Uterus (tissue), 4 donors: Measurements from ENCODE around the gene PLCXD3. TPM values are rescaled to one million over a fixed set of nuclear protein-coding genes. Genes with fewer than 3 reads are reported as not detected.
"Not testable (repeated sequence)": the region's sequence is repeated elsewhere in the genome, so short reads cannot be mapped to it uniquely, and the experiment has no call there.

ENCODE experiments used
- DNase-seq, 2 donors: peaks; one replicate each; pipeline ENCODE4 v3.0.0-alpha.2; 2019 to 2020
- H3K27ac ChIP-seq, 2 donors: fragments of 200-600 bp; sonication (generic); 1 replicate in 1 of 2; 2 replicates in 1 of 2; pipeline ENCODE4 v1.5.1; 2016 to 2018
- H3K27me3 ChIP-seq, 2 donors: fragments of 200-600 bp; sonication (generic); one replicate each; pipeline ENCODE4 v1.5.1; 2018 to 2019; ENCODE audit warnings: control low read depth in 1 of 2
- H3K36me3 ChIP-seq, 2 donors: fragments of 200-600 bp; sonication (generic); one replicate each; pipeline ENCODE4 v1.5.1; 2019; ENCODE audit warnings: control low read depth in 1 of 2
- H3K4me1 ChIP-seq, 2 donors: fragments of 200-600 bp; sonication (generic); one replicate each; pipeline ENCODE4 v1.5.1; 2018 to 2019; ENCODE audit warnings: control low read depth in 1 of 2
- H3K4me3 ChIP-seq, 2 donors: fragments of 200-600 bp; sonication (generic); 1 replicate in 1 of 2; 2 replicates in 1 of 2; pipeline ENCODE4 v1.5.1; 2018 to 2019; ENCODE audit warnings: mild to moderate bottlenecking in 1 of 2
- H3K9me3 ChIP-seq, 2 donors: fragments of 200-600 bp; sonication (generic); one replicate each; pipeline ENCODE4 v1.5.1; 2019; ENCODE audit warnings: control low read depth in 1 of 2
- POLR2A ChIP-seq, 2 donors: fragments of 450-650 bp; IDR thresholded peaks; one replicate each; pipeline ENCODE4 v1.6.1; 2016; ENCODE audit warnings: antibody characterized with exemption in 2 of 2, mild to moderate bottlenecking in 1 of 2, moderate library complexity in 1 of 2
- intact Hi-C: fragments of 100-400 bp; cut with DNase I; formaldehyde crosslinking; loops from one replicate; pipeline ENCODE4 v1.15.1; 2023; ENCODE audit warnings: low total_unique reads
- total RNA-seq, 4 donors: library from RNA; depleted of rRNA in 3 of 4; stranded (reverse); fragments of >200 nt in 3 of 4; gene quantifications; one replicate each; pipeline versions ENCODE4 v1.1.0 to v1.2.4, GENCODE V29; 2014 to 2023
- TF ChIP-seq, protein P1 (sequence below), 4 experiments: fragments of 200-600 bp in 2 of 4; fragments of 450-650 bp in 2 of 4; sonication (generic) in 2 of 4; IDR thresholded peaks; one replicate each; pipeline ENCODE4 v1.5.1; 2016 to 2019; ENCODE audit warnings: antibody characterized with exemption in 4 of 4, mild to moderate bottlenecking in 2 of 4, moderate library complexity in 1 of 4
- donor health status: DM: yes; HTN: yes; CAD: no.

The PLCXD3 gene
- total RNA-seq, 4 donors from 2014 or later = 0.55 to 13.2 (median 7.5) TPM

DNA sequence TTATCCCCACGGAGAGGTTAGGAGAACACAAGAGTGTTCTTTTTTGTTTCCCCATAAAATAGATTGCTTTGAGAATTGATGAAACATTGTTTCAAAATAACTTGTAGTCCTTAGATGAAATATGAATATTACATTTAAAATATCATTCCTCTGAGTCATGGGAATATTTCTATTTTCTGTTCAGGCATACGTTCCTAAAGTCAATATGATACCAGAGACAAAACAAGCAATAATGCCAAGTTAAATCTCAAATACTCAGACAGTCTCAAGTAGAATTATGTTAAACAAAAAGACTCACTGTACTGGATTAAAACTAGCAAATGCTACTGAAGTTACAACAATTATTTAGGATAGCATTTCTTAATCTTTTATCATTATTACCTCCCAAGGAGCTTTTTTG is 185.3 kb downstream of the PLCXD3 start:
- Histone ChIP-seq H3K9me3 (no peaks in the 10 kb centered on the region), H3K4me3 (no peak overlapping the region), H3K4me1 (no peaks in the 10 kb centered on the region), H3K27ac (no peak overlapping the region), H3K36me3 (no peaks in the 10 kb centered on the region), H3K27me3 (no peaks in the 10 kb centered on the region)
- TF ChIP-seq POLR2A (IDR thresholded peaks at IDR 0.05) = no peak
- TF ChIP-seq, protein P1, sequence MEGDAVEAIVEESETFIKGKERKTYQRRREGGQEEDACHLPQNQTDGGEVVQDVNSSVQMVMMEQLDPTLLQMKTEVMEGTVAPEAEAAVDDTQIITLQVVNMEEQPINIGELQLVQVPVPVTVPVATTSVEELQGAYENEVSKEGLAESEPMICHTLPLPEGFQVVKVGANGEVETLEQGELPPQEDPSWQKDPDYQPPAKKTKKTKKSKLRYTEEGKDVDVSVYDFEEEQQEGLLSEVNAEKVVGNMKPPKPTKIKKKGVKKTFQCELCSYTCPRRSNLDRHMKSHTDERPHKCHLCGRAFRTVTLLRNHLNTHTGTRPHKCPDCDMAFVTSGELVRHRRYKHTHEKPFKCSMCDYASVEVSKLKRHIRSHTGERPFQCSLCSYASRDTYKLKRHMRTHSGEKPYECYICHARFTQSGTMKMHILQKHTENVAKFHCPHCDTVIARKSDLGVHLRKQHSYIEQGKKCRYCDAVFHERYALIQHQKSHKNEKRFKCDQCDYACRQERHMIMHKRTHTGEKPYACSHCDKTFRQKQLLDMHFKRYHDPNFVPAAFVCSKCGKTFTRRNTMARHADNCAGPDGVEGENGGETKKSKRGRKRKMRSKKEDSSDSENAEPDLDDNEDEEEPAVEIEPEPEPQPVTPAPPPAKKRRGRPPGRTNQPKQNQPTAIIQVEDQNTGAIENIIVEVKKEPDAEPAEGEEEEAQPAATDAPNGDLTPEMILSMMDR (IDR thresholded peaks at IDR 0.05) = no peak
- intact Hi-C loops = no loop called here
- DNase-seq = no peak

DNA sequence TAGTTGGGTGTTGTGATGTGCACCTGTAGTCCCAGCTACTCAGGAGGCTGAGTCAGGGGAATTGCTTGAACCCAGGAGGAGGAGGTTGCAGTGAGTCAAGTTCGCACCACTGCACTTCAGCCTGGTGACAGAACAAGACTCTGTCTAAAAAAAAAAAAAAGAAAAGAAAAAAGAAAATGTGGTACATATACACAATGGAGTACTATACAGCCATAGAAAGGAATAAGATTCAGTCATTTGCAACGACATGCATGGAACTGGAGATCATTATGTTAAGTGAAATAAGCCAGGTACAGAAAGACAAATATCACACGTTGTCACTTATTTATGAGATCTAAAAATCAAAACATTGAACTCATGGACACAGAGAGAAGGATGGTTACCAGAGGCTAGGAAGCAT is 187.6 kb downstream of the PLCXD3 start:
- H3K4me1 ChIP-seq, DNase-seq, H3K36me3 ChIP-seq, H3K27me3 ChIP-seq, H3K27ac ChIP-seq, intact Hi-C loops, H3K4me3 ChIP-seq, H3K9me3 ChIP-seq: not testable (repeated sequence)

- Histone ChIP-seq H3K4me1 (no peaks in the 10 kb centered on the region), H3K4me3 (no peak overlapping the region), H3K9me3 (no peaks in the 10 kb centered on the region), H3K27me3 (no peaks in the 10 kb centered on the region), H3K27ac (no peak overlapping the region), H3K36me3 (no peaks in the 10 kb centered on the region)
- TF ChIP-seq, protein P1 (IDR thresholded peaks at IDR 0.05) = no peak
- no peak for TF ChIP-seq POLR2A (IDR thresholded peaks at IDR 0.05)
- intact Hi-C loops = no loop called here
- DNase-seq = no peak
Measured at GRCh38 chr5:41312478-41313060, 197.8 kb downstream of the PLCXD3 start.

- Histone ChIP-seq H3K27me3 (no peaks in the 10 kb centered on the region), H3K4me1 (no peaks in the 10 kb centered on the region), H3K9me3 (no peaks in the 10 kb centered on the region), H3K27ac (no peak overlapping the region), H3K4me3 (no peak overlapping the region), H3K36me3 (no peaks in the 10 kb centered on the region)
- intact Hi-C loops = no loop called here
- TF ChIP-seq, protein P1 (IDR thresholded peaks at IDR 0.05) = no peak
- no peak for TF ChIP-seq POLR2A (IDR thresholded peaks at IDR 0.05)
- no peak for DNase-seq
Measured at GRCh38 chr5:41312066-41312465, 198.3 kb downstream of the PLCXD3 start.

- DNase-seq = no peak
- TF ChIP-seq, protein P1 (IDR thresholded peaks at IDR 0.05) = no peak
- no peak for TF ChIP-seq POLR2A (IDR thresholded peaks at IDR 0.05)
- no peaks in the 10 kb centered on the region for H3K4me1 ChIP-seq
- H3K27me3 ChIP-seq = no peaks in the 10 kb centered on the region
- H3K9me3 ChIP-seq = no peaks in the 10 kb centered on the region
- H3K36me3 ChIP-seq = no peaks in the 10 kb centered on the region
- intact Hi-C loops = no loop called here
- H3K4me3 ChIP-seq = no peak overlapping the region
- no peak overlapping the region for H3K27ac ChIP-seq
Measured at GRCh38 chr5:41309275-41309674, 201.1 kb downstream of the PLCXD3 start.

GRCh38 chr5:41306005-41306404 is 204.4 kb downstream of the PLCXD3 start:
- no peaks in the 10 kb centered on the region for H3K36me3 ChIP-seq
- intact Hi-C loops = no loop called here

More at GRCh38 chr5:41306005-41306404, 204.4 kb downstream of the PLCXD3 start:
- H3K4me3 ChIP-seq = no peak overlapping the region
- no peak overlapping the region for H3K27ac ChIP-seq
- no peak for DNase-seq
- H3K4me1 ChIP-seq = no peaks in the 10 kb centered on the region
- TF ChIP-seq POLR2A (IDR thresholded peaks at IDR 0.05) = no peak
- TF ChIP-seq, protein P1 (IDR thresholded peaks at IDR 0.05) = no peak
- no peaks in the 10 kb centered on the region for H3K27me3 ChIP-seq
- no peaks in the 10 kb centered on the region for H3K9me3 ChIP-seq
